ENCODE measurements around the gene ZNF483.
A peak's percentile ranks its signal among the peaks of the same experiment; 100 is the strongest.

DNA sequence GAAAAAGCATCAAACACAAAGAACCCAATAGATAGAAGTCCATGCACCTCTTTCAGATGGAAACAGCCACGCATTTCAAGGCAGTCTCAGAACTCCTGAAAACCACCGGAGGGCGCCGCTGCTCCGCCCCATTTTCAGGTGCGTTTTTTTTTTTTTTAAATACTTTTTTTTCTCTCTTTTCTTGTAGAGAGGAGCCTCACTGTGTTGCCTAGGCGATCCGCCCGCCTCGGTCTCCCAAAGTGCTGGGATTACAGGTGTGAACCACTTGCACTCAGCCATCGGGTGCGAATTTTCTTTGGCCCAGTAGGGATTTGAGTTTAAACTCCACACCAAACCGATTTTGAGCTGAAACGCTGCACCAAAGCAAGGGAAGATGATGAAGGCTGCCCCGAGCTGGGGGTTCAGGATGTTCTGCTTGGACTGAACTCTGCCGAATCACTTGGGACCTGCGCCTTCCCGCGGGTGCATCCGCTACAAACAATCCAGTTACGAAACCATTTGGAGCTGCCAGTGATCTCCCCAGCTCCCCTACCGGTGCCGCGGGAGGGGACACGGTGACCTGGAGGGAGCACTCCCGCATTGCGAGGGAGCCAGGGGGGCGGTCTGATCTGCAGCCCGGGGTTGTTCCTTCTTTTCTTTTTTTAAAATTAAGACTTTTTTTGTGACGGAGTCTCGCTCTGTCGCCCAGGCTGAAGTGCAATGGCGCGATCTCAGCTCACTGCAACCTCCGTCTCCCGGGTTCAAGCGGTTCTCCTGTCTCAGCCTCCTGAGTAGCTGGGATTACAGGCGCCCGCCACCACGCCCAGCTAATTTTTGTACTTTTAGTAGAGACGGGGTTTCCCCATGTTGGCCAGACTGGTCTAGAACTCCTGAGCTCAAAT, 73.1 kb downstream of the ZNF483 start:
- TF ChIP-seq, protein P1, sequence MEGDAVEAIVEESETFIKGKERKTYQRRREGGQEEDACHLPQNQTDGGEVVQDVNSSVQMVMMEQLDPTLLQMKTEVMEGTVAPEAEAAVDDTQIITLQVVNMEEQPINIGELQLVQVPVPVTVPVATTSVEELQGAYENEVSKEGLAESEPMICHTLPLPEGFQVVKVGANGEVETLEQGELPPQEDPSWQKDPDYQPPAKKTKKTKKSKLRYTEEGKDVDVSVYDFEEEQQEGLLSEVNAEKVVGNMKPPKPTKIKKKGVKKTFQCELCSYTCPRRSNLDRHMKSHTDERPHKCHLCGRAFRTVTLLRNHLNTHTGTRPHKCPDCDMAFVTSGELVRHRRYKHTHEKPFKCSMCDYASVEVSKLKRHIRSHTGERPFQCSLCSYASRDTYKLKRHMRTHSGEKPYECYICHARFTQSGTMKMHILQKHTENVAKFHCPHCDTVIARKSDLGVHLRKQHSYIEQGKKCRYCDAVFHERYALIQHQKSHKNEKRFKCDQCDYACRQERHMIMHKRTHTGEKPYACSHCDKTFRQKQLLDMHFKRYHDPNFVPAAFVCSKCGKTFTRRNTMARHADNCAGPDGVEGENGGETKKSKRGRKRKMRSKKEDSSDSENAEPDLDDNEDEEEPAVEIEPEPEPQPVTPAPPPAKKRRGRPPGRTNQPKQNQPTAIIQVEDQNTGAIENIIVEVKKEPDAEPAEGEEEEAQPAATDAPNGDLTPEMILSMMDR (optimal IDR thresholded peaks at IDR 0.05 in 1 of 3, IDR thresholded peaks at IDR 0.05 in 1 of 3, conservative IDR thresholded peaks at IDR 0.05 in 1 of 3; ENCODE audit: extremely low read depth in 1 of 3, insufficient read depth in 2 of 3, low read length in 3 of 3), result peak; percentile 66 to 72 (median 70)
- TF ChIP-seq EZH2 (IDR thresholded peaks at IDR 0.05; ENCODE audit: low read length), result no peak

Data from keratinocyte (primary cell).